Choroid plexus epithelial cell (primary cell): ENCODE measurements around the gene SLC22A4.

ENCODE experiments used
- DNase-seq: peaks from one replicate; pipeline ENCODE4 v3.0.0-alpha.2; 2010; ENCODE audit warnings: low read depth
- H3K4me3 ChIP-seq: 2 replicates; pipeline ENCODE4 v1.5.1; 2011; ENCODE audit warnings: low read depth, mild to moderate bottlenecking, control low read depth, low read length, moderate library complexity
- CTCF ChIP-seq: conservative IDR thresholded peaks from 2 replicates; pipeline ENCODE4 v1.5.1; 2011; ENCODE audit warnings: low read depth, mild to moderate bottlenecking, control low read depth, inconsistent platforms, low read length, moderate library complexity

SLC22A4 gene

DNA sequence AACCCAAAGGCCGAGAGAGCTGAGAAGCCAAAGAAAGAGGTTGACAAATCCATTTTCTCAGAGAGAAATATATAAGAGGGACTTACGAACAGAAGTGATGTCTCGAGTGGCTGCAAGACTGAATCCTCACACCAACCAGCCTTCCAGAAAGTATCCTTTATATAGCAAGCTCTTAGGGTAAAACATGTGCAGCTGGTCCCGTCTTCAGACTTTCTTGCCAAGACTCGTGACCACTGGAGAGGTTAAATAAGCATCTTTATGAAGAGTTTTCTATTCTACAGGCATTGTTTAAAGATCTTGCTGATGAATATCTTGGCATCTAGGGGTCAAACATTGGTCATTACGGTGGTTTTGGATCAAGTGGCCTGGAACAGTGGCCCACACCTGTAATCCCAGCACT lies 16.9 kb upstream of the SLC22A4 start:
- TF ChIP-seq CTCF: no peak
- H3K4me3 ChIP-seq: no peak overlapping the region

GRCh38 chr5:132277971-132278853 lies 16.0 kb upstream of the SLC22A4 start:
- no peak overlapping the region for H3K4me3 ChIP-seq
- no peak for TF ChIP-seq CTCF
- DNase-seq: no peak

More for the DNA sequence above, 16.9 kb upstream of the SLC22A4 start:
- no peak for DNase-seq

DNA sequence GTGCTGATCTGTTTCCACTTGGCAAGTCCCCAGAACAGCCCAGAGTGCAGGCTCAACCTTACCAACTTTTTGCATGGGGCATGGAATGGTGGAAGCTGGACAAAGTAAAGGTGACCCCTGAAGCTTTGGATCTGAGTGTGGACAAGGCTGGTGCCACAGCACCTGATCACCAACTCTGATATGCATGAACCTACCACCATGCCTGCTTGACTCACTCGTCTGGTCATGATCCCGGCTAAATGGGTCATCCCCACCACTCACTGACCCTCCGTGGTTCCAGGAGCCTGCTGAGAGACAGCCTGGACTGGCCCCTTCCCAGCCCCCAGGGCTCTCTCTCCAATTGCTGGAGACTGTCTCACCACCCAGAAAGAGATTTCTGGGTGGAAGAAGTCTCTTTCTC lies 14.4 kb upstream of the SLC22A4 start:
- DNase-seq: no peak
- H3K4me3 ChIP-seq: no peak overlapping the region
- no peak for TF ChIP-seq CTCF

DNA sequence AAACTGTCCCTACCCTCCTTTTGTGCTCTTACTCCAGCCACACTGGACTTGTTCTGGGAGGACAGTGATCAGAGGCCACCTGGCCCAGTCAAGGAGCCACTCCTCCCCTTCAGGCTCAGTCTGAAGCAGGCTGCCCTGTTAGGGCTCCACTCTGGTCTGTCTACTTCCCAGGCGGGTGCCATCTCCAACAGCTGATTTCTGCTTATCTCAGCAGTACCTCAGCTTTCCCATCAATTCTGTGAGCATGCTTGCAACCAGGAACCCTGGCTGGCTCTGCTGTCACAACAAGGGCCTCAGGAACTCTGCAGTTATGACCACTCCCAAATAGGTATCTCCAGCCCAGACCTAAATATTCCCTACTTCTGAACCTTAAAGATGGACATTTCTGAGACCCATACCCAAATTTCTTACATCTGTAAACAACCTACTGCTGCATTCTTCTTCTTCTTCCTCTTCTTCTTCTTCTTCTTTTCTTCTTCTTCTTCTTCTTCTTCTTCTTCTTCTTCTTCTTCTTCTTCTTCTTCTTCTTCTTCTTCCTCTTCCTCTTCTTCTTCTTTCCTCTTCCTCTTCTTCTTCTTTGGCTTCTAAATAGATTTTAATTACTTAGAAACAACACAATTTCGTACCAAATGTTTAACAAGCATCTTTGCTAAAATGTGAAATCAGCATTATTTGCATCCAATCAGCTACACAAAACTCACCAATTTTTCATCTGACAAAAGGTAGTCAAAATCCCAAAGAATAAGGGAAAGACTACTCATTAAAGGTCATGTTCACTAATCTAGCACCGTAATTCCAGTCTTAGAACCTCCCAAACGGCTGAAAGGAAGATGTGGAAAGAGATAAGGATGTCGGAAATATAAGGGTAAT lies 13.6 kb upstream of the SLC22A4 start:
- DNase-seq: no peak
- no peak for TF ChIP-seq CTCF
- no peak overlapping the region for H3K4me3 ChIP-seq

GRCh38 chr5:132281856-132282614 lies 12.2 kb upstream of the SLC22A4 start:
- TF ChIP-seq CTCF: no peak
- DNase-seq: no peak
- H3K4me3 ChIP-seq: no peak overlapping the region

DNA sequence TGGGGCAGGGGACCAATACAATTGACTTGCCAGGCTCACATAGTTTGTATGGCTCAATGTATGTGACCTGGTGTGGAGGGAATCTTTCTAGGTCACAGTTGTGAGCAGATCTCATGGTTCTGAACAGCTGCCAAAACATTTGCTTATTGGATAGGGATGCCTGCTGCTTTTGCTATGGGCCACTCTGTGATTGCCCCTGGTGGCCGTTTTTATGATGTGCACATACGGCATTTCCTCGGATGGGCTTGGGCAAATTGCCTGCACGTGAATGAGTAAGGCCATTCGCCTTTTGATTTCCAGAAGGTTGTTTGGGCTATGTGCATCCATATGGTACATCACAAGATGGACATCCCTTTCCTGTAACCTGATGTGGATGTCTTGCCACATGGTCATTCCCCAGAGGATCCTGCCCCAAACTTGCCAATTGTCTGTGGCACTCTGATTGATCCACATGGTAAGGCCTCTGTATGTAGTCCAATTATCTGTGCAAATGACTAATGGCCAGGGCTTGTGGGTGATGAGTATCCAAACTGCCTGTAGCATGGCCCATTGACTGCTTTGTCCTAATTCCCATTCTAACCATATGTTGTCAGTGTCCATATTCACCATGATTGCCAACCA lies 10.7 kb upstream of the SLC22A4 start:
- H3K4me3 ChIP-seq: no peak overlapping the region
- DNase-seq: peak; percentile 91
- peak; percentile 86 for TF ChIP-seq CTCF
